Measurements from ENCODE around the gene ZCCHC9. TPM values are rescaled to one million over a fixed set of nuclear protein-coding genes. Genes with fewer than 3 reads are reported as not detected.

Gene ZCCHC9
- total RNA-seq, 2 donors from 2014 or later: 9.4 to 10.3 TPM

DNA sequence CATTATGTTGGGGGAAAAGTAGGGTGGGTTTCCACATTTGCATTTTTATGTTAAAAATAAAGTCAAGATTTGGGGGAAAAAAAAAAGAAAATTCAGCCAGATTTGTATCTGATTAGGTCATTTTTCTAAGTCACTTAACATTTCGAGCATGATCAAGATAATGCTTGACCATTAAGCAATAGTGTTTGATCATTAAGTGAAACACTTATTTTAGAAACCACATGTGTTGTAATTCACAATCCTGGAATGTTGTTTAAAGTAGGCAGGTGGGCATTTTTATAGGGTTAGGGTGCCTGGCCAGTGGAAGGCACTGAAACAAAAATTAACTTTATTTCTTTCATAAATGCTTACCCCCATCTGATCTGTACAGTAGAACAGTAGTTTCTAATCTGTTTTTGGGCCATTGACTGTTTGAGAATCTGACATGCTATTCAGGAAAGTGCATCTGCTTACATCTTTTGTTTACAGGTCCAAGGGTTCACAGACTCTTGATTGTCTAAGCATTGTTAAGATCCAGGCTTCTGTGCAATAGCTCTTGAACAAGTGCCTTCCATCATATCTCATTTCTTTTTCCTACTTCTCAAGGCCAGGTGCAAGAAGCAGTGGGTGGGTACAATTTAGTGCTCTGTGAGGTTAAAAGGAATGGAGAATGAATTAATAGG, 9.1 kb downstream of the ZCCHC9 start:
- TF ChIP-seq, protein P1, sequence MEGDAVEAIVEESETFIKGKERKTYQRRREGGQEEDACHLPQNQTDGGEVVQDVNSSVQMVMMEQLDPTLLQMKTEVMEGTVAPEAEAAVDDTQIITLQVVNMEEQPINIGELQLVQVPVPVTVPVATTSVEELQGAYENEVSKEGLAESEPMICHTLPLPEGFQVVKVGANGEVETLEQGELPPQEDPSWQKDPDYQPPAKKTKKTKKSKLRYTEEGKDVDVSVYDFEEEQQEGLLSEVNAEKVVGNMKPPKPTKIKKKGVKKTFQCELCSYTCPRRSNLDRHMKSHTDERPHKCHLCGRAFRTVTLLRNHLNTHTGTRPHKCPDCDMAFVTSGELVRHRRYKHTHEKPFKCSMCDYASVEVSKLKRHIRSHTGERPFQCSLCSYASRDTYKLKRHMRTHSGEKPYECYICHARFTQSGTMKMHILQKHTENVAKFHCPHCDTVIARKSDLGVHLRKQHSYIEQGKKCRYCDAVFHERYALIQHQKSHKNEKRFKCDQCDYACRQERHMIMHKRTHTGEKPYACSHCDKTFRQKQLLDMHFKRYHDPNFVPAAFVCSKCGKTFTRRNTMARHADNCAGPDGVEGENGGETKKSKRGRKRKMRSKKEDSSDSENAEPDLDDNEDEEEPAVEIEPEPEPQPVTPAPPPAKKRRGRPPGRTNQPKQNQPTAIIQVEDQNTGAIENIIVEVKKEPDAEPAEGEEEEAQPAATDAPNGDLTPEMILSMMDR (IDR thresholded peaks at IDR 0.05): no peak
- H3K4me3 ChIP-seq: no peak overlapping the region
- H3K9me3 ChIP-seq: no peaks in the 10 kb centered on the region
- no peak for DNase-seq (ENCODE audit: low spot score)
- H3K4me1 ChIP-seq: no peaks in the 10 kb centered on the region
- H3K27ac ChIP-seq: no peak overlapping the region
- H3K27me3 ChIP-seq: no peaks in the 10 kb centered on the region
- peaks cover 62% of the 10 kb centered on the region for H3K36me3 ChIP-seq

DNA sequence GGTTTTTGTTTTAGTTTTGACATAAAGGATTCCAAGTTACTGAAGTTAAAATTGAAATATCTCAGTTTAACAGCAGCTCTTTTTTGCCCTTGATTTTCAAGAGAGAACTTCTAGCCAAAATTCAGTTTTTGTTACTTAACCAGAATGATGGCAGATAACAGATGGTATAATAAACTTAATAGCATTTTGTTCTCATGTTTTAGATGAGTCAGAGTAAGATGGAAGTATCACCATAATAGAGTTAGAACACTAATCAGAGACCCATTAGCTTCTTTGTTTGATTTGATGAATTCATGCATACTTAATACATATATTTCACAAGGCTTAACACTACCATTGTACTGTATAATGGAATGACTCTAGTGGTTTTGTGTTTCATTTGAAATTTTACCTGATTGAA, 11.9 kb downstream of the ZCCHC9 start:
- no peak overlapping the region for H3K27ac ChIP-seq
- H3K9me3 ChIP-seq: no peaks in the 10 kb centered on the region
- H3K36me3 ChIP-seq: peaks cover 62% of the 10 kb centered on the region
- no peak overlapping the region for H3K4me3 ChIP-seq
- TF ChIP-seq, protein P1 (IDR thresholded peaks at IDR 0.05): no peak
- no peaks in the 10 kb centered on the region for H3K27me3 ChIP-seq
- no peaks in the 10 kb centered on the region for H3K4me1 ChIP-seq
- no peak for DNase-seq (ENCODE audit: low spot score)

DNA sequence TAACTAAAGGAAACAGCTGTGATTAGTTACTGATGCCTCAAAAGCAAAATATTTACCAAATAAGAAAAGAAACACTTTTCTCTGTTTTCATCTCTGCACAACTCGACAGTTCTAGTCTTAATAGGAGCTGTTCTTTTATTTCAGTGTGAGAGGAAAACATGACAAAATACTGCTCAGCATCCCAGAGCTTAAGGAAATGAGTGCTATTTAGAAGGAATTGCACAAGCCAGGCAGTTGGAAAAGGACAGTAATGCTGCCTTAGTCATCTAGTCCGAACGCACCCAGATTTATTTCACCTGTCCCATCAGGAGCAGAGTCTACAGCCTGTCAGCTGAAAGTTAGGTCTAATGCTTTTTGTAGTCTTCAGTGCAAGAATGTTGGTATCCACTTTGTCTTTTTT, 12.3 kb downstream of the ZCCHC9 start:
- Histone ChIP-seq H3K9me3 (no peaks in the 10 kb centered on the region), H3K27me3 (no peaks in the 10 kb centered on the region), H3K4me1 (no peaks in the 10 kb centered on the region), H3K4me3 (no peak overlapping the region), H3K27ac (no peak overlapping the region), H3K36me3 (peaks cover 58% of the 10 kb centered on the region)
- no peak for DNase-seq (ENCODE audit: low spot score)
- TF ChIP-seq, protein P1 (IDR thresholded peaks at IDR 0.05): no peak

DNA sequence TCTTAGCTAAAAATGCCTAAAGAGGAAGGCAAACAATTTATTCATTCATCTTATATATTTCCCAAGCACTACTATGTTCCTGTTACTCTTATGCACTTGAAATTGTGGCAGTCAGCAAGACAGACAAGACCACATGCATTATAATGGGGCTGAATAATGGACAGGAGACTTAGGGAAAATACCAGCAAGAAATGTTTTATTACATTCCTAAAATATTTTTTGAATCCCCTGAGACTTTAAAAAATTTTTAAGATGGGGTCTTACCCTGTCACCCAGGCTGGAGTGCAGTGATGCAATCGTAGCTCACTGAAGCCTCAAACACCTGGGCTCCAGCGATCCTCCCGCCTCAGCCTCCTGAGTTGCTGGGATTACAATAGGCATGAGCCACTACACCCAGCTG, 13.2 kb downstream of the ZCCHC9 start:
- TF ChIP-seq, protein P1 (IDR thresholded peaks at IDR 0.05): no peak
- Histone ChIP-seq H3K9me3 (no peaks in the 10 kb centered on the region), H3K27ac (no peak overlapping the region), H3K4me3 (no peak overlapping the region), H3K27me3 (no peaks in the 10 kb centered on the region), H3K4me1 (no peaks in the 10 kb centered on the region), H3K36me3 (peaks cover 49% of the 10 kb centered on the region)
- no peak for DNase-seq (ENCODE audit: low spot score)

DNA sequence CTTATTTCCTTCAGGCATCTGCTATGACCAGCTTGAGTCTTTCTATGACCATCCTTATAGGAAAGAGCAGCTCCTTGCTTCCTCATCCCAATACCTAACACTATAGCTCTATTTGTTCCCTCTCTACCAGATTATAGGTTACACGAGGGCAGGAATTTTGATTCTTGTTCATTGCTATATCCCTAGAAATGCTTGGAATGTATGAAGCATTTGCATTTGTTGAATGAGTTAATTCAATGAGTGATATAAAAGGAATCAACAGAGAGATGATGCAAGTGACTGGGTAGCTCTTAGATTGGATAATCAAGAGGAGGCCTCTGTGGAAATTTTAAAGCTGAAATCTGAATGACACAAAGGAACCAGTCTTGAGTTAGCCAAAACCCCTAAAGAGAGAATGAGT, 13.9 kb downstream of the ZCCHC9 start:
- no peaks in the 10 kb centered on the region for H3K4me1 ChIP-seq
- H3K27me3 ChIP-seq: no peaks in the 10 kb centered on the region
- TF ChIP-seq, protein P1 (IDR thresholded peaks at IDR 0.05): no peak
- H3K27ac ChIP-seq: no peak overlapping the region
- DNase-seq (ENCODE audit: low spot score): no peak
- no peaks in the 10 kb centered on the region for H3K9me3 ChIP-seq
- no peak overlapping the region for H3K4me3 ChIP-seq
- H3K36me3 ChIP-seq: peaks cover 42% of the 10 kb centered on the region

DNA sequence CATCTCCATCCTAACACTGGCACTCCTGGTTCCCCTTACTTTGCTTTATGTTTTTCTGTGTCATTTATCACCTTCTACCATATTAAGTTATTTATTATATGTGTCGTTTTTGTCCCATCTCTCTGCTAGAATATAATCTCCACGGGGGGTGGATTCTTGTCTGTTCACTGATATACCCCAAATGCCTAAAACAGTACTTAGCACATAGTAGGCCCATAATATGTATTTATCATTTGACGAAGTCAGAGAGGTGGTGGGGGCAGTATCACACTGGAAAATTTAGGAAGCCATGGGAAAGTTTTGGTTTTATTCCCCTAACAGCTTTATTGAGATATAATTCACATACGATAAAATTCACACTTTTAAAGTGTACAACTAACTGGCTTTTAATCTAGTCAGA, 14.4 kb downstream of the ZCCHC9 start:
- Histone ChIP-seq H3K36me3 (peaks cover 37% of the 10 kb centered on the region), H3K9me3 (no peaks in the 10 kb centered on the region), H3K27me3 (no peaks in the 10 kb centered on the region), H3K4me3 (no peak overlapping the region), H3K4me1 (no peaks in the 10 kb centered on the region), H3K27ac (no peak overlapping the region)
- no peak for DNase-seq (ENCODE audit: low spot score)
- TF ChIP-seq, protein P1 (IDR thresholded peaks at IDR 0.05): no peak

Data from right atrium auricular region (tissue), 2 donors.